HepG2 (cell line): ENCODE results near the gene DYNC2I2. TPM values are rescaled to one million over a fixed set of nuclear protein-coding genes. Genes with fewer than 3 reads are reported as not detected.

Source experiments
- GZF1 ChIP-seq: sonication (generic); formaldehyde crosslinking; IDR thresholded peaks from 2 replicates; pipeline ENCODE4 v1.5.1; 2020; ENCODE audit warnings: mild to moderate bottlenecking, missing genetic modification reagents
- KDM1A ChIP-seq: IDR thresholded peaks from 2 replicates; pipeline ENCODE4 v1.6.1; 2016; ENCODE audit warnings: missing compliant biosample characterization
- LCORL ChIP-seq, 2 experiments: fragments of 450-650 bp in 1 of 2; sonication (generic) in 1 of 2; formaldehyde crosslinking in 1 of 2; IDR thresholded peaks; 2 replicates each; pipeline versions ENCODE4 v1.5.0 to v1.6.1; 2017 to 2020; ENCODE audit warnings: antibody characterized with exemption in 1 of 2, missing genetic modification reagents in 1 of 2
- MAZ ChIP-seq, 2 experiments: sonication (generic) in 1 of 2; formaldehyde crosslinking in 1 of 2; IDR thresholded peaks; 2 replicates each; pipeline versions ENCODE4 v1.5.0 to v1.6.1; 2012 to 2020; ENCODE audit warnings: low read depth in 2 of 2, mild to moderate bottlenecking in 2 of 2, borderline replicate concordance in 1 of 2, improper control_type of control experiment in 1 of 2, low read length in 1 of 2, missing genetic modification reagents in 1 of 2, moderate library complexity in 1 of 2
- MEF2D ChIP-seq: sonication (generic); formaldehyde crosslinking; IDR thresholded peaks from 2 replicates; pipeline ENCODE4 v1.5.1; 2020; ENCODE audit warnings: mild to moderate bottlenecking, missing genetic modification reagents
- MEIS2 ChIP-seq: sonication (generic); formaldehyde crosslinking; IDR thresholded peaks from 2 replicates; pipeline ENCODE4 v1.9.0; 2021; ENCODE audit warnings: mild to moderate bottlenecking, missing genetic modification reagents
- NFKB2 ChIP-seq: sonication (generic); formaldehyde crosslinking; IDR thresholded peaks from 2 replicates; pipeline ENCODE4 v1.4.0; 2020; ENCODE audit warnings: missing genetic modification reagents, borderline replicate concordance
- PHF21A ChIP-seq: sonication (generic); formaldehyde crosslinking; IDR thresholded peaks from 2 replicates; pipeline ENCODE4 v1.5.0; 2020; ENCODE audit warnings: mild to moderate bottlenecking, missing genetic modification reagents
- PRMT3 ChIP-seq: sonication (generic); formaldehyde crosslinking; IDR thresholded peaks from 2 replicates; pipeline ENCODE4 v1.8.1; 2022; ENCODE audit warnings: low read depth, mild to moderate bottlenecking, moderate library complexity, missing genetic modification reagents, borderline replicate concordance
- SNAPC2 ChIP-seq: sonication (generic); formaldehyde crosslinking; IDR thresholded peaks from 2 replicates; pipeline ENCODE4 v1.8.1; 2022; ENCODE audit warnings: mild to moderate bottlenecking, missing genetic modification reagents
- SNRNP70 ChIP-seq: fragments of 200-400 bp; formaldehyde crosslinking; IDR thresholded peaks from 2 replicates; pipeline ENCODE4 v1.6.1; 2017; ENCODE audit warnings: mild to moderate bottlenecking, low read depth, low read length, moderate library complexity
- STAG1 ChIP-seq: sonication (generic); formaldehyde crosslinking; IDR thresholded peaks from 2 replicates; pipeline ENCODE4 v1.4.0; 2020; ENCODE audit warnings: missing genetic modification reagents
- TEAD2 ChIP-seq: sonication (generic); formaldehyde crosslinking; IDR thresholded peaks from 2 replicates; pipeline ENCODE4 v1.9.0; 2021; ENCODE audit warnings: missing genetic modification reagents
- ZNF672 ChIP-seq: sonication (generic); formaldehyde crosslinking; IDR thresholded peaks from 2 replicates; pipeline ENCODE4 v1.8.1; 2022; ENCODE audit warnings: missing genetic modification reagents
- ZNF709 ChIP-seq: sonication (generic); formaldehyde crosslinking; IDR thresholded peaks from 2 replicates; pipeline ENCODE4 v1.5.0; 2020; ENCODE audit warnings: mild to moderate bottlenecking, missing genetic modification reagents
- polyA plus RNA-seq, 8 experiments: library from polyadenylated mRNA; depleted of rRNA in 3 of 8; stranded (reverse) in 7 of 8; unstranded in 1 of 8; fragments of >200 nt; fragmentation: Illumina TruSeq in 4 of 8; extraction: Trizol in 4 of 8; gene quantifications; 2 replicates each; pipeline versions ENCODE4 v1.2.1 to v1.2.3, GENCODE V29; 2011 to 2016; ENCODE audit warnings: low read depth in 4 of 8, missing spikeins in 1 of 8, mixed read lengths in 1 of 8; ENCODE audit not compliant: insufficient read depth in 1 of 8
- total RNA-seq, 5 experiments: library from RNA; depleted of rRNA; stranded (reverse); fragments of >200 nt; fragmentation: Illumina TruSeq; extraction: Trizol; gene quantifications; 2 replicates each; pipeline ENCODE4 v1.2.3, GENCODE V29; 2016; ENCODE audit warnings: low read depth in 1 of 5
- TF ChIP-seq, protein P1 (sequence below): sonication (generic); formaldehyde crosslinking; IDR thresholded peaks from one replicate; pipeline ENCODE4 v1.5.1; 2020; ENCODE audit warnings: mild to moderate bottlenecking, missing genetic modification reagents; ENCODE audit errors: not compliant biosample characterization
- TF ChIP-seq, protein P2 (sequence below): sonication (generic); formaldehyde crosslinking; conservative IDR thresholded peaks from 2 replicates; pipeline ENCODE4 v1.8.0; 2022; ENCODE audit warnings: missing genetic modification reagents
- TF ChIP-seq, protein P3 (sequence below): sonication (generic); formaldehyde crosslinking; IDR thresholded peaks from 2 replicates; pipeline ENCODE4 v1.4.0; 2020; ENCODE audit warnings: missing genetic modification reagents
- TF ChIP-seq, protein P4 (sequence below): IDR thresholded peaks from 2 replicates; pipeline ENCODE4 v1.6.1; 2012; ENCODE audit warnings: inconsistent platforms

The DYNC2I2 gene
- total and polyA plus RNA-seq, 2 of the 13 experiments (the other 11 are each of a cell fraction or from before 2014, with no cell fraction given), result 13.7 to 40.2 TPM

DNA sequence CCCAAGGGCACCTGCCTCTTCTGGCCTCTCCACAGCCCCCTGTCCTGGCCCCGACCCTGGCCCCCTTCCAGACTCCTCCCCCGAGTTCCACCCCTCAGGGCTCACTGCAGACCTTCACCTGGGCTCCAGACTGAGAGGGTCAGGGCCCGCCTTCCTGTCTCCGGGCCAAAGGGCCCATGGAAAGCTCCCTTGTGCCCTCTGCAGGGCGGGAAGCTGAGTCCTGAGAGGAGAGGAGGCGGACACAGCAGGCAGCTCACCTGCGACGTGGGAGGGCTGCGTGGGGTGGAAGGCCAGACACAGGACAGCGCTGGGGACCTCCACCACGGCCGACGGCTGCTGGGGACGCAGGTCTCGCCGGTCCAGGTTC, 20.6 kb downstream of the DYNC2I2 start (continued):
- TF ChIP-seq ZNF709 (CRISPR knock-in tag) (no peak), STAG1 (peak; percentile 67), SNRNP70 (no peak), ZNF672 (CRISPR knock-in tag) (no peak), KDM1A (CRISPR knock-in tag) (no peak), MAZ (IDR thresholded peaks at IDR 0.05; ENCODE audit: borderline replicate concordance, low read depth, low read length) (no peak), MAZ (CRISPR knock-in tag; IDR thresholded peaks at IDR 0.05; ENCODE audit: low read depth) (no peak), GZF1 (CRISPR knock-in tag) (no peak), MEIS2 (CRISPR knock-in tag) (no peak), TEAD2 (CRISPR knock-in tag) (no peak), LCORL (IDR thresholded peaks at IDR 0.05) (no peak), LCORL (CRISPR knock-in tag; IDR thresholded peaks at IDR 0.05) (peak; percentile 85), PHF21A (CRISPR knock-in tag) (0 out of 2 replicates have a peak, but pooled peaks have one; percentile 51), SNAPC2 (CRISPR knock-in tag) (no peak), NFKB2 (CRISPR knock-in tag) (no peak), PRMT3 (CRISPR knock-in tag) (no peak), MEF2D (0 out of 2 replicates have a peak, but pooled peaks have one; percentile 42)
- TF ChIP-seq, protein P1, sequence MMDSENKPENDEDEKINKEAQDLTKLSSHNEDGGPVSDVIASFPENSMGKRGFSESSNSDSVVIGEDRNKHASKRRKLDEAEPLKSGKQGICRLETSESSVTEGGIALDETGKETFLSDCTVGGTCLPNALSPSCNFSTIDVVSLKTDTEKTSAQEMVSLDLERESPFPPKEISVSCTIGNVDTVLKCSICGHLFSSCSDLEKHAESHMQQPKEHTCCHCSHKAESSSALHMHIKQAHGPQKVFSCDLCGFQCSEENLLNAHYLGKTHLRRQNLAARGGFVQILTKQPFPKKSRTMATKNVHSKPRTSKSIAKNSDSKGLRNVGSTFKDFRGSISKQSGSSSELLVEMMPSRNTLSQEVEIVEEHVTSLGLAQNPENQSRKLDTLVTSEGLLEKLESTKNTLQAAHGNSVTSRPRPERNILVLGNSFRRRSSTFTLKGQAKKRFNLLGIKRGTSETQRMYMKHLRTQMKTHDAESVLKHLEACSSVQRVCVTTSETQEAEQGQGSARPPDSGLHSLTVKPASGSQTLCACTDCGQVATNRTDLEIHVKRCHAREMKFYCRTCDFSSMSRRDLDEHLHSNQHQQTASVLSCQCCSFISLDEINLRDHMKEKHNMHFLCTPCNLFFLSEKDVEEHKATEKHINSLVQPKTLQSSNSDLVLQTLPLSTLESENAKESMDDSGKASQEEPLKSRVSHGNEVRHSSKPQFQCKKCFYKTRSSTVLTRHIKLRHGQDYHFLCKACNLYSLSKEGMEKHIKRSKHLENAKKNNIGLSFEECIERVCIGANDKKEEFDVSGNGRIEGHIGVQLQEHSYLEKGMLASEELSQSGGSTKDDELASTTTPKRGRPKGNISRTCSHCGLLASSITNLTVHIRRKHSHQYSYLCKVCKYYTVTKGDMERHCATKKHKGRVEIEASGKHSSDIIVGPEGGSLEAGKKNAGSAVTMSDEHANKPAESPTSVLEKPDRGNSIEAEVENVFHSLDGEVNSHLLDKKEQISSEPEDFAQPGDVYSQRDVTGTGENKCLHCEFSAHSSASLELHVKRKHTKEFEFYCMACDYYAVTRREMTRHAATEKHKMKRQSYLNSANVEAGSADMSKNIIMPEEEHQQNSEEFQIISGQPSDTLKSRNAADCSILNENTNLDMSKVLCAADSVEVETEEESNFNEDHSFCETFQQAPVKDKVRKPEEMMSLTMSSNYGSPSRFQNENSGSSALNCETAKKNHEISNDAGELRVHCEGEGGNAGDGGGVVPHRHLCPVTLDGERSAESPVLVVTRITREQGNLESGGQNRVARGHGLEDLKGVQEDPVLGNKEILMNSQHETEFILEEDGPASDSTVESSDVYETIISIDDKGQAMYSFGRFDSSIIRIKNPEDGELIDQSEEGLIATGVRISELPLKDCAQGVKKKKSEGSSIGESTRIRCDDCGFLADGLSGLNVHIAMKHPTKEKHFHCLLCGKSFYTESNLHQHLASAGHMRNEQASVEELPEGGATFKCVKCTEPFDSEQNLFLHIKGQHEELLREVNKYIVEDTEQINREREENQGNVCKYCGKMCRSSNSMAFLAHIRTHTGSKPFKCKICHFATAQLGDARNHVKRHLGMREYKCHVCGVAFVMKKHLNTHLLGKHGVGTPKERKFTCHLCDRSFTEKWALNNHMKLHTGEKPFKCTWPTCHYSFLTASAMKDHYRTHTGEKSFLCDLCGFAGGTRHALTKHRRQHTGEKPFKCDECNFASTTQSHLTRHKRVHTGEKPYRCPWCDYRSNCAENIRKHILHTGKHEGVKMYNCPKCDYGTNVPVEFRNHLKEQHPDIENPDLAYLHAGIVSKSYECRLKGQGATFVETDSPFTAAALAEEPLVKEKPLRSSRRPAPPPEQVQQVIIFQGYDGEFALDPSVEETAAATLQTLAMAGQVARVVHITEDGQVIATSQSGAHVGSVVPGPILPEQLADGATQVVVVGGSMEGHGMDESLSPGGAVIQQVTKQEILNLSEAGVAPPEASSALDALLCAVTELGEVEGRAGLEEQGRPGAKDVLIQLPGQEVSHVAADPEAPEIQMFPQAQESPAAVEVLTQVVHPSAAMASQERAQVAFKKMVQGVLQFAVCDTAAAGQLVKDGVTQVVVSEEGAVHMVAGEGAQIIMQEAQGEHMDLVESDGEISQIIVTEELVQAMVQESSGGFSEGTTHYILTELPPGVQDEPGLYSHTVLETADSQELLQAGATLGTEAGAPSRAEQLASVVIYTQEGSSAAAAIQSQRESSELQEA, result no peak
- TF ChIP-seq, protein P2, sequence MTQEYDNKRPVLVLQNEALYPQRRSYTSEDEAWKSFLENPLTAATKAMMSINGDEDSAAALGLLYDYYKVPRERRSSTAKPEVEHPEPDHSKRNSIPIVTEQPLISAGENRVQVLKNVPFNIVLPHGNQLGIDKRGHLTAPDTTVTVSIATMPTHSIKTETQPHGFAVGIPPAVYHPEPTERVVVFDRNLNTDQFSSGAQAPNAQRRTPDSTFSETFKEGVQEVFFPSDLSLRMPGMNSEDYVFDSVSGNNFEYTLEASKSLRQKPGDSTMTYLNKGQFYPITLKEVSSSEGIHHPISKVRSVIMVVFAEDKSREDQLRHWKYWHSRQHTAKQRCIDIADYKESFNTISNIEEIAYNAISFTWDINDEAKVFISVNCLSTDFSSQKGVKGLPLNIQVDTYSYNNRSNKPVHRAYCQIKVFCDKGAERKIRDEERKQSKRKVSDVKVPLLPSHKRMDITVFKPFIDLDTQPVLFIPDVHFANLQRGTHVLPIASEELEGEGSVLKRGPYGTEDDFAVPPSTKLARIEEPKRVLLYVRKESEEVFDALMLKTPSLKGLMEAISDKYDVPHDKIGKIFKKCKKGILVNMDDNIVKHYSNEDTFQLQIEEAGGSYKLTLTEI (CRISPR knock-in tag), result no peak
- TF ChIP-seq, protein P3, sequence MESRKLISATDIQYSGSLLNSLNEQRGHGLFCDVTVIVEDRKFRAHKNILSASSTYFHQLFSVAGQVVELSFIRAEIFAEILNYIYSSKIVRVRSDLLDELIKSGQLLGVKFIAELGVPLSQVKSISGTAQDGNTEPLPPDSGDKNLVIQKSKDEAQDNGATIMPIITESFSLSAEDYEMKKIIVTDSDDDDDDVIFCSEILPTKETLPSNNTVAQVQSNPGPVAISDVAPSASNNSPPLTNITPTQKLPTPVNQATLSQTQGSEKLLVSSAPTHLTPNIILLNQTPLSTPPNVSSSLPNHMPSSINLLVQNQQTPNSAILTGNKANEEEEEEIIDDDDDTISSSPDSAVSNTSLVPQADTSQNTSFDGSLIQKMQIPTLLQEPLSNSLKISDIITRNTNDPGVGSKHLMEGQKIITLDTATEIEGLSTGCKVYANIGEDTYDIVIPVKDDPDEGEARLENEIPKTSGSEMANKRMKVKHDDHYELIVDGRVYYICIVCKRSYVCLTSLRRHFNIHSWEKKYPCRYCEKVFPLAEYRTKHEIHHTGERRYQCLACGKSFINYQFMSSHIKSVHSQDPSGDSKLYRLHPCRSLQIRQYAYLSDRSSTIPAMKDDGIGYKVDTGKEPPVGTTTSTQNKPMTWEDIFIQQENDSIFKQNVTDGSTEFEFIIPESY (CRISPR knock-in tag), result no peak; the same call in 1 of the 2 replicates
- TF ChIP-seq, protein P4, sequence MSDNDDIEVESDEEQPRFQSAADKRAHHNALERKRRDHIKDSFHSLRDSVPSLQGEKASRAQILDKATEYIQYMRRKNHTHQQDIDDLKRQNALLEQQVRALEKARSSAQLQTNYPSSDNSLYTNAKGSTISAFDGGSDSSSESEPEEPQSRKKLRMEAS, result no peak
